GM19468 (cell line): Measurements from ENCODE around the gene ATPAF1.
"Not testable (repeated sequence)": the region's sequence is repeated elsewhere in the genome, so short reads cannot be mapped to it uniquely, and the experiment has no call there.

Source experiments
- ATAC-seq: cut with Tn5 transposase; IDR thresholded peaks from one replicate; pipeline ENCODE4 v1.9.1; 2021; ENCODE audit warnings: mild to moderate bottlenecking, moderate library complexity, moderate number of reproducible peaks; ENCODE audit not compliant: unreplicated experiment; ENCODE audit errors: extremely low read depth

Gene ATPAF1

GRCh38 chr1:46652321-46653100, 15.7 kb downstream of the ATPAF1 start:
- no peak for ATAC-seq

GRCh38 chr1:46651152-46651551, 17.0 kb downstream of the ATPAF1 start:
- not testable (repeated sequence) for ATAC-seq

GRCh38 chr1:46650491-46650890, 17.7 kb downstream of the ATPAF1 start:
- ATAC-seq, result no peak

- no peak for ATAC-seq
Measured at GRCh38 chr1:46649764-46650163, 18.4 kb downstream of the ATPAF1 start.

GRCh38 chr1:46647611-46648010, 20.6 kb downstream of the ATPAF1 start:
- no peak for ATAC-seq

GRCh38 chr1:46646844-46647243, 21.3 kb downstream of the ATPAF1 start:
- no peak for ATAC-seq

- ATAC-seq, result no peak
Measured at GRCh38 chr1:46646331-46646730, 21.8 kb downstream of the ATPAF1 start.

GRCh38 chr1:46645815-46646214, 22.3 kb downstream of the ATPAF1 start:
- ATAC-seq, result no peak

GRCh38 chr1:46643368-46643775, 24.8 kb downstream of the ATPAF1 start:
- ATAC-seq, result no peak

- ATAC-seq, result no peak
Measured at GRCh38 chr1:46642115-46642680, 26.0 kb downstream of the ATPAF1 start.

GRCh38 chr1:46639547-46639946, 28.6 kb downstream of the ATPAF1 start:
- ATAC-seq, result no peak

GRCh38 chr1:46638921-46639320, 29.2 kb downstream of the ATPAF1 start:
- no peak for ATAC-seq

GRCh38 chr1:46637444-46638083, 30.6 kb downstream of the ATPAF1 start:
- no peak for ATAC-seq

GRCh38 chr1:46635205-46635604, 33.0 kb downstream of the ATPAF1 start:
- ATAC-seq, result no peak

GRCh38 chr1:46630719-46631118, 37.4 kb downstream of the ATPAF1 start:
- no peak for ATAC-seq

GRCh38 chr1:46623743-46624644, 44.2 kb downstream of the ATPAF1 start:
- no peak for ATAC-seq

GRCh38 chr1:46622344-46622743, 45.8 kb downstream of the ATPAF1 start:
- ATAC-seq, result no peak

GRCh38 chr1:46621930-46622329, 46.2 kb downstream of the ATPAF1 start:
- no peak for ATAC-seq

GRCh38 chr1:46619656-46620258, 48.4 kb downstream of the ATPAF1 start:
- no peak for ATAC-seq
